Uterus (tissue), 4 donors: Measurements from ENCODE around the gene PSME3. TPM values are rescaled to one million over a fixed set of nuclear protein-coding genes. Genes with fewer than 3 reads are reported as not detected.
"Not testable (repeated sequence)": the region's sequence is repeated elsewhere in the genome, so short reads cannot be mapped to it uniquely, and the experiment has no call there.

ENCODE experiments used
- DNase-seq, 2 donors: peaks; one replicate each; pipeline ENCODE4 v3.0.0-alpha.2; 2019 to 2020
- H3K27ac ChIP-seq, 2 donors: fragments of 200-600 bp; sonication (generic); 1 replicate in 1 of 2; 2 replicates in 1 of 2; pipeline ENCODE4 v1.5.1; 2016 to 2018
- H3K27me3 ChIP-seq, 2 donors: fragments of 200-600 bp; sonication (generic); one replicate each; pipeline ENCODE4 v1.5.1; 2018 to 2019; ENCODE audit warnings: control low read depth in 1 of 2
- H3K36me3 ChIP-seq, 2 donors: fragments of 200-600 bp; sonication (generic); one replicate each; pipeline ENCODE4 v1.5.1; 2019; ENCODE audit warnings: control low read depth in 1 of 2
- H3K4me1 ChIP-seq, 2 donors: fragments of 200-600 bp; sonication (generic); one replicate each; pipeline ENCODE4 v1.5.1; 2018 to 2019; ENCODE audit warnings: control low read depth in 1 of 2
- H3K4me3 ChIP-seq, 2 donors: fragments of 200-600 bp; sonication (generic); 1 replicate in 1 of 2; 2 replicates in 1 of 2; pipeline ENCODE4 v1.5.1; 2018 to 2019; ENCODE audit warnings: mild to moderate bottlenecking in 1 of 2
- H3K9me3 ChIP-seq, 2 donors: fragments of 200-600 bp; sonication (generic); one replicate each; pipeline ENCODE4 v1.5.1; 2019; ENCODE audit warnings: control low read depth in 1 of 2
- POLR2A ChIP-seq, 2 donors: fragments of 450-650 bp; IDR thresholded peaks; one replicate each; pipeline ENCODE4 v1.6.1; 2016; ENCODE audit warnings: antibody characterized with exemption in 2 of 2, mild to moderate bottlenecking in 1 of 2, moderate library complexity in 1 of 2
- intact Hi-C: fragments of 100-400 bp; cut with DNase I; formaldehyde crosslinking; loops from one replicate; pipeline ENCODE4 v1.15.1; 2023; ENCODE audit warnings: low total_unique reads
- total RNA-seq, 4 donors: library from RNA; depleted of rRNA in 3 of 4; stranded (reverse); fragments of >200 nt in 3 of 4; gene quantifications; one replicate each; pipeline versions ENCODE4 v1.1.0 to v1.2.4, GENCODE V29; 2014 to 2023
- TF ChIP-seq, protein P1 (sequence below), 4 experiments: fragments of 200-600 bp in 2 of 4; fragments of 450-650 bp in 2 of 4; sonication (generic) in 2 of 4; IDR thresholded peaks; one replicate each; pipeline ENCODE4 v1.5.1; 2016 to 2019; ENCODE audit warnings: antibody characterized with exemption in 4 of 4, mild to moderate bottlenecking in 2 of 4, moderate library complexity in 1 of 4
- donor health status: DM: yes; HTN: yes; CAD: no.

Gene PSME3
- total RNA-seq, 4 donors from 2014 or later, result 9.7 to 74.3 (median 46.0) TPM

DNA sequence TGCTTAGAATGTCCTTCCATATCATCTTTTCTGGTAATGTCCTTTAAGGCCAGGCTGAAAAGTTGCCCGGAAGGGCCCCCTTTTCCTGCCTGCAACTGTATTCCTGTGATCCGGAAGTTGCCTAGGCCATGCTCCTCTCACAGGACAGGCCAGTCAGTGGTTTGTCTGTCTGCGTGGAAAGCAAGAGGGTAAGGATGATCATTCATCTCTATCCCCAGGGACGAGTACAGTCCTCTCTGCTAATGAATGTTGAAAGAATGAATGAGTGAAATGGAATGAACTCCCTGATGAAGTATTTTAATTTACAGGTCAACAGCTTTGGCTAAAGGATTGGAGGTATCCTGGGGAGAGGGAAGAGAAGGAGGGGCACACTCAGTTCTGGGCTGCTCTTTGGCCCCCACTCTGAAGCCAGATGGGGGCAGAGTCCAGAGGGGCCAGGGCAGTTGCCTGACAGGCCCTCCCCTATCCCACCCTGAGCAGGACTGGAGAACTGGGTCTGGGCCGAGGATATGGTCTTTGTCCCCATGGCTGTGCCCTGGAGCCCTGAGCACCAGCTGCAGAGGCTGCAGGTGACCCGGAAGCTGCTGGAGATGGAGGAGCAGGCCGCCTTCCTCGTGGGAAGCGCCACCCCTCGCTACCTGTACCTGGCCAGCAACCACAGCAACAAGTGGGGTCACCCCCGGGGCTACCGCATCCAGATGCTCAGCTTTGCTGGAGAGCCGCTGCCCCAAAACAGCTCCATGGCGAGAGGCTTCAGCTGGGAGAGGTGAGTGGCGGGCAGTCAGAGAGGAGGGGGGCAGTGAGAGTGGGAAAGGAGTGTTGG, 21.0 kb downstream of the PSME3 start:
- H3K27ac ChIP-seq, result peak overlapping the region; percentile 77 to 79
- no peaks in the 10 kb centered on the region for H3K36me3 ChIP-seq

DNA sequence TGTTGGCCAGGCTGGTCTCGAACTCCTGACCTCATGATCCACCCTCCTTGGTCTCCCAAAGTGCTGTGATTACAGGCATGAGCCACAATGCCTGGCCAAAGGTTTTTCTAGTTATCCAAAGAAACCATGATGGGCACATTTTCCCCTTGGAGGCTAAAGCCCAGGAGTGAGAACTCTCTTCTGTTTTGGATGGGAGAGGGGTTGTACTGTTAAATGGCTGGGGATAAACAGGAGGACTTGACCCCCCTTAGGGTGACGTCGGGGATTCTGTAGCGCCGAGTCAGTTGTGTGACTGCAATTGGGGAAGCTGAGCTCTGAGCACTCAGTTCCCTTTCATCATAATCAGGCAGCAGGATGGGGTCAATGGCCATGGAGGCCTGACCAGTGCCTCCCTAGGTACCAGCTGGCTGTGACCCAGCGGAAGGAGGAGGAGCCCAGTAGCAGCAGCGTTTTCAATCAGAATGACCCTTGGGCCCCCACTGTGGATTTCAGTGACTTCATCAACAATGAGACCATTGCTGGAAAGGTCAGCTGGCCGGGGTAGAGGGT, 21.9 kb downstream of the PSME3 start:
- no peaks in the 10 kb centered on the region for H3K9me3 ChIP-seq
- H3K27ac ChIP-seq, result peak overlapping the region in 1 of 2 donors; percentile 79
- TF ChIP-seq, protein P1, sequence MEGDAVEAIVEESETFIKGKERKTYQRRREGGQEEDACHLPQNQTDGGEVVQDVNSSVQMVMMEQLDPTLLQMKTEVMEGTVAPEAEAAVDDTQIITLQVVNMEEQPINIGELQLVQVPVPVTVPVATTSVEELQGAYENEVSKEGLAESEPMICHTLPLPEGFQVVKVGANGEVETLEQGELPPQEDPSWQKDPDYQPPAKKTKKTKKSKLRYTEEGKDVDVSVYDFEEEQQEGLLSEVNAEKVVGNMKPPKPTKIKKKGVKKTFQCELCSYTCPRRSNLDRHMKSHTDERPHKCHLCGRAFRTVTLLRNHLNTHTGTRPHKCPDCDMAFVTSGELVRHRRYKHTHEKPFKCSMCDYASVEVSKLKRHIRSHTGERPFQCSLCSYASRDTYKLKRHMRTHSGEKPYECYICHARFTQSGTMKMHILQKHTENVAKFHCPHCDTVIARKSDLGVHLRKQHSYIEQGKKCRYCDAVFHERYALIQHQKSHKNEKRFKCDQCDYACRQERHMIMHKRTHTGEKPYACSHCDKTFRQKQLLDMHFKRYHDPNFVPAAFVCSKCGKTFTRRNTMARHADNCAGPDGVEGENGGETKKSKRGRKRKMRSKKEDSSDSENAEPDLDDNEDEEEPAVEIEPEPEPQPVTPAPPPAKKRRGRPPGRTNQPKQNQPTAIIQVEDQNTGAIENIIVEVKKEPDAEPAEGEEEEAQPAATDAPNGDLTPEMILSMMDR (IDR thresholded peaks at IDR 0.05), result no peak
- no peak for TF ChIP-seq POLR2A (IDR thresholded peaks at IDR 0.05)
- H3K4me1 ChIP-seq, result no peaks in the 10 kb centered on the region
- H3K27me3 ChIP-seq, result no peaks in the 10 kb centered on the region
- DNase-seq, result no peak
- H3K4me3 ChIP-seq, result no peak overlapping the region
- no peaks in the 10 kb centered on the region for H3K36me3 ChIP-seq
- intact Hi-C loops, result no loop called here

More for the DNA sequence above, 21.0 kb downstream of the PSME3 start:
- peak overlapping the region; percentile 19 to 31 for H3K4me3 ChIP-seq
- TF ChIP-seq, protein P1 (IDR thresholded peaks at IDR 0.05), result no peak
- no peak for TF ChIP-seq POLR2A (IDR thresholded peaks at IDR 0.05)
- H3K4me1 ChIP-seq, result no peaks in the 10 kb centered on the region
- intact Hi-C loops, result no loop called here
- no peak for DNase-seq
- no peaks in the 10 kb centered on the region for H3K9me3 ChIP-seq
- H3K27me3 ChIP-seq, result no peaks in the 10 kb centered on the region

DNA sequence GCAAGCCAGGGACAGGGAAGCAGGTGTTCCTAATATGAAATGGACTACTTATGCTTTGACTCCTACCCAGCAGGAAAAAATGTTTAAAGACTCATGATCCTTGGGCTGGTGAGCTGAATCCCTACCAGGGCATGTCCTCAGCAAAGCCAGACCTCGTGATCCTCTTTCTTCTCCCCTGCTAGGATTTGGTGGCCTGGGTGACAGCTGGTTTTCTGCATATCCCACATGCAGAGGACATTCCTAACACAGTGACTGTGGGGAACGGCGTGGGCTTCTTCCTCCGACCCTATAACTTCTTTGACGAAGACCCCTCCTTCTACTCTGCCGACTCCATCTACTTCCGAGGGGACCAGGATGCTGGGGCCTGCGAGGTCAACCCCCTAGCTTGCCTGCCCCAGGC, 22.9 kb downstream of the PSME3 start:
- DNase-seq, intact Hi-C loops, H3K4me3 ChIP-seq: not testable (repeated sequence)

DNA sequence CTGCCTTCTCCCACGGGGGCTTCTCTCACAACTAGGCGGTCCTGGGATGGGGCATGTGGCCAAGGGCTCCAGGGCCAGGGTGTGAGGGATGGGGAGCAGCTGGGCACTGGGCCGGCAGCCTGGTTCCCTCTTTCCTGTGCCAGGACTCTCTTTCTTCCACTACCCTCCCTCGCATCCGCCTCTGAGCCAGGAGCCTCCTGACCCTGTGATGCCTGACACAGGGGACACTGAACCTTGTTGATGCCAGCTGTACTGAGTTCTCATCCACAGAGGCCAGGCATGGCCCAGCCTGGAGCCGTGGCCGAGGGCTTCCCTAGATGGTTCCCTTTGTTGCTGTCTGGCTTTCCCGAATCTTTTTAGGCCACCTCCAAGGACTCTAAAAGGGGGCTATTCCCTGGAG, 23.3 kb downstream of the PSME3 start:
- H3K36me3 ChIP-seq, H3K9me3 ChIP-seq, H3K27ac ChIP-seq, H3K27me3 ChIP-seq, intact Hi-C loops, DNase-seq, H3K4me1 ChIP-seq, H3K4me3 ChIP-seq: not testable (repeated sequence)

More for the DNA sequence above, 22.9 kb downstream of the PSME3 start:
- not testable (repeated sequence) for H3K9me3 ChIP-seq, H3K27me3 ChIP-seq, H3K27ac ChIP-seq, H3K36me3 ChIP-seq, H3K4me1 ChIP-seq

DNA sequence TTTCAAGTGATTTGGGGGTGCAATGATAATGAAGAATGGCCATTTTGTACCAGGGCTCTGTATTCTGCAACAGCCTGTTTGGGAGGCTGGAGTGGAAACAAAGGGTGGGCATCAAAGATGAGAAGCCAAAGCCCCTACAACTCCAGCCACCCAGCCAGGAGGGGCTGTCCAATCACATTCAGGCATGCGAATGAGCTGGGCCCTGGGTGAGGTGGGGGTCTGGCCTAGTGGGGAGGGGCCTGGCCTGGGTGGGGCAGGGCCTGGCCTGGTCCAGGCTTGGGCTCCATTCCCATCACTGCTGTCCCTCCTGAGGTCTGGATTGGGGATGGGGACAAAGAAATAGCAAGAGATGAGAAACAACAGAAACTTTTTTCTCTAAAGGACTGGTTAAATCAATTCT, 24.2 kb downstream of the PSME3 start:
- no peak overlapping the region for H3K4me3 ChIP-seq
- H3K9me3 ChIP-seq, result no peaks in the 10 kb centered on the region
- intact Hi-C loops, result no loop called here
- H3K4me1 ChIP-seq, result no peaks in the 10 kb centered on the region
- no peaks in the 10 kb centered on the region for H3K27me3 ChIP-seq
- TF ChIP-seq, protein P1 (IDR thresholded peaks at IDR 0.05), result no peak
- TF ChIP-seq POLR2A (IDR thresholded peaks at IDR 0.05), result no peak
- H3K27ac ChIP-seq, result no peak overlapping the region
- no peaks in the 10 kb centered on the region for H3K36me3 ChIP-seq
- no peak for DNase-seq

DNA sequence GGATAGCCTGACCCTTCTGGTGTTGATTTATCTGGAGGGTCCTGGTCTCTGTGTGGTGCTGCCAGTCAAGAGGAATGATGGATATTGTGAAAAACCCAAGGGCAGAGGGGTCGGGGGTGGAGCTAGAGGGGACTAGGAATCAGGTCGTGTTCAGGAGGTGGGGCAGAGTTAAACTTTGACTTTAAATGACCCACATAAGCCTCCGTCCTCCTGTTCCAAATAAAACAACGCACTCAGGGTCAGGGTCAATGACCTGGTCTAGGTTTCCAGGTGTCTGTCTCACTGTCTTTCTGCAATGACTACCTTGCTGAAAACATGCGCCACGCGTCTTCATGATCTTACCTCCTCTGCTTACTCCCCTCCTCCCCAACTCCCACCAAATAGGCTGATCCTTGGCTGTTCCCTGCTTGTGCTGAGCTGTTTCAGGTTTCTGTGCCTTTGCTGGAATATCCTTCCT, 32.5 kb downstream of the PSME3 start:
- no peak overlapping the region for H3K27ac ChIP-seq

More for the DNA sequence above, 32.5 kb downstream of the PSME3 start:
- no peak for TF ChIP-seq POLR2A (IDR thresholded peaks at IDR 0.05)
- TF ChIP-seq, protein P1 (IDR thresholded peaks at IDR 0.05), result no peak
- H3K4me1 ChIP-seq, result no peaks in the 10 kb centered on the region
- H3K27me3 ChIP-seq, result no peaks in the 10 kb centered on the region
- H3K36me3 ChIP-seq, result no peaks in the 10 kb centered on the region
- peaks cover 0 to 6% of the 10 kb centered on the region in 2 donors for H3K9me3 ChIP-seq
- H3K4me3 ChIP-seq, result no peak overlapping the region
- intact Hi-C loops, result no loop called here
- DNase-seq, result no peak
